Natural killer cell treated with Interleukin-12 subunit alpha and Interleukin-12 subunit beta and Interleukin-15 and Interleukin-18, amount 100 ng/mL, for 72 hours (primary cell): ENCODE results near the gene OR56B4. TPM values are rescaled to one million over a fixed set of nuclear protein-coding genes. Genes with fewer than 3 reads are reported as not detected.
"Not testable (repeated sequence)": the region's sequence is repeated elsewhere in the genome, so short reads cannot be mapped to it uniquely, and the experiment has no call there.

Source experiments
- ATAC-seq, 2 donors: fragments of 150-1000 bp; cut with Tn5 transposase in 1 of 2; sonication (Bioruptor Pico), chemical (Tn5 transposase) in 1 of 2; 2 replicates each; pipeline ENCODE4 v1.10.0; 2021
- DNase-seq: peaks from one replicate; pipeline ENCODE4 v3.0.0; 2022; ENCODE audit warnings: low spot score
- H3K27ac Mint-ChIP-seq, 2 donors: 1 replicate in 1 of 2; 2 replicates in 1 of 2; pipeline ENCODE4 v1.8.0; 2022; ENCODE audit warnings: mixed read lengths in 2 of 2, mild to moderate bottlenecking in 1 of 2, moderate library complexity in 1 of 2
- H3K27me3 Mint-ChIP-seq, 2 donors: 1 replicate in 1 of 2; 2 replicates in 1 of 2; pipeline ENCODE4 v1.8.0; 2022; ENCODE audit warnings: mixed read lengths in 2 of 2
- H3K36me3 Mint-ChIP-seq: one replicate; pipeline ENCODE4 v1.8.0; 2022; ENCODE audit warnings: mixed read lengths
- H3K4me1 Mint-ChIP-seq, 2 donors: 1 replicate in 1 of 2; 2 replicates in 1 of 2; pipeline ENCODE4 v1.8.0; 2022; ENCODE audit warnings: low read depth in 2 of 2, mixed read lengths in 2 of 2, mild to moderate bottlenecking in 1 of 2
- H3K4me3 Mint-ChIP-seq: one replicate; pipeline ENCODE4 v1.8.0; 2022; ENCODE audit warnings: mixed read lengths
- H3K9me3 Mint-ChIP-seq: 2 replicates; pipeline ENCODE4 v1.8.0; 2022; ENCODE audit warnings: mixed read lengths
- total RNA-seq, 2 donors: library from RNA; stranded (reverse); gene quantifications; one replicate each; pipeline ENCODE4 v1.2.3, GENCODE V29; 2022

OR56B4 gene, protein sequence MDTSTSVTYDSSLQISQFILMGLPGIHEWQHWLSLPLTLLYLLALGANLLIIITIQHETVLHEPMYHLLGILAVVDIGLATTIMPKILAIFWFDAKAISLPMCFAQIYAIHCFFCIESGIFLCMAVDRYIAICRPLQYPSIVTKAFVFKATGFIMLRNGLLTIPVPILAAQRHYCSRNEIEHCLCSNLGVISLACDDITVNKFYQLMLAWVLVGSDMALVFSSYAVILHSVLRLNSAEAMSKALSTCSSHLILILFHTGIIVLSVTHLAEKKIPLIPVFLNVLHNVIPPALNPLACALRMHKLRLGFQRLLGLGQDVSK
- total RNA-seq, result not detected

DNA sequence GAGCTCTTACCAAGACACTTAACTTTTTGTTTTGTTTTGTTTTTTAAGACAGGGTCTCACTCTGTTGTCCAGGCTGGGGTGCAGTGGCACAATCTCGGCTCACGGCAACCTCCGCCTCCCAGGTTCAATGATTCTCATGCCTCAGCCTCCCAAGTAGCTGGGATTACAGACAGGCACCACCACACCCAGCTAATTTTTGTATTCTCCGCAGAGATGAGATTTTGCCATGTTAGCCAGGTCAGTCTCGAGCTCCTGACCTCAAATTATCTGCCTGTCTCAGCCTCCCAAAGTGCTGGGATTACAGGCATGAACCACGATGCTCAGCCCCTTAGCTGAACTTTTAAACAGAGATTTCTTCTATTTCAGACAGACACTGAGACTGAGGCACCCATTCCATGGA is at the start of gene OR56B4:
Gene OR56B4 (plus strand): TSS at position 301 of the 400 bp plus-strand sequence. CDS start 95 bp downstream, at position 396.
- H3K4me3 Mint-ChIP-seq, DNase-seq, H3K4me1 Mint-ChIP-seq, H3K36me3 Mint-ChIP-seq, ATAC-seq, H3K27ac Mint-ChIP-seq, H3K9me3 Mint-ChIP-seq: not testable (repeated sequence)
- H3K27me3 Mint-ChIP-seq, result peaks cover 13 to 14% of the 10 kb centered on the region in 2 donors

DNA sequence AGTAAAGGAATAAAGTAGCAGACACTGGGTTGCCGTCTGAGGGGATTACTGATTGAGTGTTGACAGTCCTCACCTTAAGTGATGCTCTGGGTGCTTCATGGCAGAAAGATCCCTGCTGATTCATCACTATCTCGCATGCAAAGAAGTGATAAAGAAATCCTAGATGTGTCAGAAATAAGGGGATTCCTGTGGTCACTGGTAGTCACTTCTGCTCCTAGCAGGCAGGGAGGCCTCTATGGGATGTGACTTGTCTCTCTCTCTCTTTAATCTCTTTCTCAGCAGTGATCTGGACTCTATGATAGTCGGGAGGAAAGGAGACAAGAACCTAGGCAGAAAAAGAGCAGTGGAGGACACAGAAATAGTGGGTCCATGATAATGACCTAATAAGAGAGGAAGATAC is 46.0 kb upstream of the OR56B4 start:
- peaks cover 34 to 36% of the 10 kb centered on the region in 2 donors for H3K27me3 Mint-ChIP-seq
- no peaks in the 10 kb centered on the region for H3K36me3 Mint-ChIP-seq
- H3K27ac Mint-ChIP-seq, result no peak overlapping the region
- no peaks in the 10 kb centered on the region for H3K9me3 Mint-ChIP-seq
- no peak overlapping the region for H3K4me3 Mint-ChIP-seq
- DNase-seq, result no peak
- peaks cover 0 to 2% of the 10 kb centered on the region in 2 donors for H3K4me1 Mint-ChIP-seq
- no peak for ATAC-seq

DNA sequence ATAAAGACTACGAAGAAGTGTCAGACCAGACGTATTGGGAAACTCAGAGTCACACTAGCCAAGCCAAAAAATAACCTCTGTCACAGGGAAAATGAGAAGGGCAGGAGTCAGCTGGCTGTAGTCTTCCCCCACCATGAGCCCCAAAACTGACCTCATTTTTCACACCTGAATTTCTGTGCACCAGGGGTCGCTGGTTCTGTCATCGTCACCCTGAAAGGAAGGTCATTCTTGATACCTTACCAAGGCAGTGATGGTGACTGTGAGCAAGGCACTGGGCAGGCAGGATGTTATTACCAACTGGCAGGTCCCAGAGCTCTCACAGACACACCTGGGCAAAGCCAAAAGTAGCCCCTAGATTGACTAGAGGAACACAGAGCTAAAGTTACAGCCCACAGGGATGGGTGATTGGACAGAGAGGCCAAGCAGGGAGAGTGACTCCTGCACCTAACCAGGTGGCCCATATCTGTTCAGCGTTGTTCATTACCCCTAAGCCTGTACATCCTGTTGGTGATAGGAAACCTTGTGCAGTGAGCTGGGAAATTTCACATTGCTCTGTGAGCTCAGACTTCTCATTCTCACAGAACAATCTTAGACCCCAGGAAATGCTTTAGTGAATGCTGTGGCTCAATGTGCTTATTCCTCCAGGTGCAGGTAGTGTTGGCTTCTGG is 44.7 kb upstream of the OR56B4 start:
- DNase-seq (no peak), ATAC-seq (no peak)
- no peaks in the 10 kb centered on the region for H3K36me3 Mint-ChIP-seq
- peaks cover 0 to 4% of the 10 kb centered on the region in 2 donors for H3K4me1 Mint-ChIP-seq
- peaks cover 34 to 36% of the 10 kb centered on the region in 2 donors for H3K27me3 Mint-ChIP-seq
- H3K9me3 Mint-ChIP-seq, result no peaks in the 10 kb centered on the region
- no peak overlapping the region for H3K27ac Mint-ChIP-seq
- no peak overlapping the region for H3K4me3 Mint-ChIP-seq

DNA sequence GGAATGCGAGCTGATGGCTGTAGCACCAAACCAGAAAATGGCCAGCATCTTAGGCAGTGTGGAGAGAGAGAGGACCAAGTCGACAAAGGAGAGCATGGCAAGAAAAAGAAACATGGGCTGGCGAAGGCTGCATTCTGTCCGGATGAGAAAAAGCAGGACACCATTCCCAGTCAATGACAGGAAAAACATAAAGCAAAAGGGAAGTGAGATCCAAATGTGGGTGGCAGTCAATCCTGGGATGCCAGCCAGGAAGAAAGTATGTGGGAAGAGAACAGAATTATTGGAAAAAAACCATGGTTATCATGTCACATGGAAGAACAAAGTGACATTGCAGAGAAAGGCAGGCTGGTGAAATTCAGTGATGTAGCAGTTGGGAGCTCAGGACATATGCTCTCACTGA is 40.0 kb upstream of the OR56B4 start:
- H3K36me3 Mint-ChIP-seq, result no peaks in the 10 kb centered on the region

GRCh38 chr11:6076443-6076842 is 31.0 kb upstream of the OR56B4 start:
- not testable (repeated sequence) for H3K4me1 Mint-ChIP-seq, ATAC-seq, H3K9me3 Mint-ChIP-seq, DNase-seq, H3K36me3 Mint-ChIP-seq, H3K4me3 Mint-ChIP-seq, H3K27ac Mint-ChIP-seq
- peaks cover 2 to 38% of the 10 kb centered on the region in 2 donors for H3K27me3 Mint-ChIP-seq

More for the DNA sequence above, 40.0 kb upstream of the OR56B4 start:
- Mint-ChIP-seq H3K27me3 (peaks cover 15 to 18% of the 10 kb centered on the region in 2 donors), H3K27ac (no peak overlapping the region), H3K4me1 (peaks cover 0 to 4% of the 10 kb centered on the region in 2 donors), H3K4me3 (no peak overlapping the region), H3K9me3 (no peaks in the 10 kb centered on the region)
- no peak for DNase-seq
- no peak for ATAC-seq

GRCh38 chr11:6077723-6078122 is 29.8 kb upstream of the OR56B4 start:
- H3K36me3 Mint-ChIP-seq, result peaks cover 10% of the 10 kb centered on the region
- no peak for DNase-seq
- H3K4me3 Mint-ChIP-seq, result no peak overlapping the region
- ATAC-seq, result no peak
- H3K4me1 Mint-ChIP-seq, result no peaks in the 10 kb centered on the region
- H3K27ac Mint-ChIP-seq, result no peak overlapping the region
- H3K27me3 Mint-ChIP-seq, result peaks cover 9 to 34% of the 10 kb centered on the region in 2 donors
- H3K9me3 Mint-ChIP-seq, result peaks cover 6% of the 10 kb centered on the region

DNA sequence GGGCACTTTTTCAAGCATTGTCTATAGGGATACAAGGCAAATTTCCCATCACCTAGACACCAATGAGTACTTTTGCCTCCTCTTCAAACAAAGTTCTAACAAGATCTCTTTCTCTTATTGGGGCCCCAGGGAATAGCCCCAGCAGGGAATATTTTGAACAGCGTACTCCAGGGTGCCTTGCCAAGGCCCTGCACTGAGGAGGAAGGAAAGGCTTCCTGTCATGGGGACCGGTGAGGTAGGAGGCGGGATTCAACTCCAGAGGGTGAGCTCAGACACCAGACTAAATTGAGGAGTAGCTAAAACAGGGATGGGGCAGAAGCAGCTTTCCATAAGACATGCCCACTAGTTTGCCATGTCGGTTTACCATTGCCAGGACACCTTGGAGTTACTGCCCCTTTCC is 28.0 kb upstream of the OR56B4 start:
- Mint-ChIP-seq H3K4me3 (no peak overlapping the region), H3K27ac (no peak overlapping the region), H3K36me3 (peaks cover 15% of the 10 kb centered on the region), H3K4me1 (no peaks in the 10 kb centered on the region), H3K9me3 (peaks cover 10% of the 10 kb centered on the region), H3K27me3 (peaks cover 16 to 29% of the 10 kb centered on the region in 2 donors)
- ATAC-seq (no peak), DNase-seq (no peak)

DNA sequence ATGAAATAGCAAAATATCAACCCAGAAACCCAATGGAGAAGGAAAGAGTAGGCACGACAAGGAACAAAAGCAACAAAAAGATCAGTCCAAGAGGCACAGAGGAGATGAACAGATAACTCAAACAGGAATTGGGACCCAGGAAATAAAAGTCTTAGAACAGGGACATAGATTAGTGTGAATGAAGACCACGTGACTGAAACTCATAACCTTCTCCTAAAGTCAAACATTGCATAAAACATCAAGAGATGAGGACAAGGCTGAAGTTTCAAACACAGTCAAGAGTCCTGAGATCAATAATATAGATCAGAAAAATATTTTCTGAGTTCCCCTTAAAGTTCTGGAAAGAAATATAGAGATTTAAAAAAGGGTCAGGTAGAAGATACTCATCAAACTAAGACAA is 24.4 kb upstream of the OR56B4 start:
- no peak overlapping the region for H3K27ac Mint-ChIP-seq
- no peak for DNase-seq
- H3K4me3 Mint-ChIP-seq, result no peak overlapping the region
- peaks cover 7% of the 10 kb centered on the region for H3K36me3 Mint-ChIP-seq
- peaks cover 4% of the 10 kb centered on the region for H3K9me3 Mint-ChIP-seq
- H3K4me1 Mint-ChIP-seq, result no peaks in the 10 kb centered on the region
- peaks cover 14% of the 10 kb centered on the region in 2 donors for H3K27me3 Mint-ChIP-seq
- no peak for ATAC-seq

DNA sequence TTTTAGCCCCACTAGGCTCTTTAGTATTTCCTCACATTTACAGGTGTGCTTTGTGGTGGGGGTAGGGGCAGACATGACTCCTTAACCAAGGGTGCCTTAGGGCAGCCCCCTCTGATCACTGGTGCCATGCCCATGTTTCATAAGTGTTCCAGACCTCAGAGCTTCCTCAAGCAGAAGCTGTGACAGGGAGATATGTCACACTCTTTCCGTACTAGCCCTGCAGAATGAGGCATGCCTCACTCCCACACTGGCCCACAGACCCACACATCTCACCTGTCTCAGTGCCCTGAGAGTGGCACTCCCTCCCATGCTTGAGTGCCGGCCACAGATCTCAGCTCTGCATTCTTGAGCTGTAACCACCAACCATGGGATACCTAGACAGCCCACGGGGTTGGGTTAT is 22.9 kb upstream of the OR56B4 start:
- Mint-ChIP-seq H3K9me3 (peaks cover 4% of the 10 kb centered on the region), H3K27me3 (peaks cover 15 to 16% of the 10 kb centered on the region in 2 donors), H3K36me3 (peaks cover 7% of the 10 kb centered on the region), H3K27ac (no peak overlapping the region), H3K4me1 (no peaks in the 10 kb centered on the region), H3K4me3 (no peak overlapping the region)
- DNase-seq (no peak), ATAC-seq (peak in 1 of 2 donors; percentile 45)

DNA sequence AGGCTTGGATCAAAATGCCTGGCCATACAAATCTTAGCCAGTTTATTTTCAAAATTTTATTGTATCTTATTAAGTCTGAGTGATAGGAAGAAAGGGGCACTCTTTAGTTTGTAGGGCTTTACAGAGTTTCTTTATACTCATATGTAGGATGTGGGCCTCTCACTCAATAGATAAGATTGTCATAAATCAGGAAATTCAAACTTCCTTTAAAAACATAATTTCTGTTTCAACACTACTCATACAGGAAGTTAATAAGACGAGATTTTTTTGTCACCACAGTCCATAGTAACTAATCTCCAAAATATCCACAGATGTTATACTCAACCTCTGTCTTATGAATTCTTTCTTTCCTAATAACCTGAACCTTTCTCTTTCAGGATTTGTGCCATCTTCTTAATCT is 13.3 kb upstream of the OR56B4 start:
- Mint-ChIP-seq H3K27ac (no peak overlapping the region), H3K4me1 (peaks cover 0 to 6% of the 10 kb centered on the region in 2 donors), H3K4me3 (no peak overlapping the region), H3K27me3 (peaks cover 24 to 40% of the 10 kb centered on the region in 2 donors), H3K36me3 (peaks cover 23% of the 10 kb centered on the region), H3K9me3 (peaks cover 7% of the 10 kb centered on the region)
- no peak for DNase-seq
- ATAC-seq, result no peak

DNA sequence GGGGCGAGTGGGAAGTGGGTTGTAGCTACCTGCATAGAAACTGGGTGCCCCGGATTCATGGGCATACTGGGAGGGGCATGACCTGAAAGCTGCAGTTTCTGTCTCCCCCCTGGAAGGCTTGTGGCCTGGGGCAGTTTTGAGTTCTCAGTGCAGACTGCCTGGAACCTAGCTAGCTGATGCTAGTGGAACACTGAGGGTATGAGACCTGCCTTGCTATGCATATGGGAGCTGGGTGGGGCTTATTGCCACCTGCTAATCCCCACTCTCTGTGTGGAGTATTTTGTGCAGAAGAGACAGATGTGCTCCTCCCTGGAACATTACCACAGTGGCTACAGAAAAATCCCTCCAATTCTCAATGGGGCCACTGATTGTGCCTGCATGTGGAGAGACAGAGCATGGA is 11.7 kb upstream of the OR56B4 start:
- Mint-ChIP-seq H3K27ac (no peak overlapping the region), H3K4me3 (no peak overlapping the region), H3K9me3 (peaks cover 4% of the 10 kb centered on the region), H3K27me3 (peaks cover 20 to 27% of the 10 kb centered on the region in 2 donors), H3K4me1 (peaks cover 0 to 14% of the 10 kb centered on the region in 2 donors), H3K36me3 (peaks cover 13% of the 10 kb centered on the region)
- no peak for ATAC-seq
- no peak for DNase-seq

- peaks cover 19 to 21% of the 10 kb centered on the region in 2 donors for H3K27me3 Mint-ChIP-seq
- H3K27ac Mint-ChIP-seq, result no peak overlapping the region
- H3K4me1 Mint-ChIP-seq, result peaks cover 0 to 14% of the 10 kb centered on the region in 2 donors
- H3K36me3 Mint-ChIP-seq, result peaks cover 13% of the 10 kb centered on the region
- H3K4me3 Mint-ChIP-seq, result no peak overlapping the region
- DNase-seq (no peak), ATAC-seq (no peak)
- peaks cover 4% of the 10 kb centered on the region for H3K9me3 Mint-ChIP-seq
Observed at GRCh38 chr11:6096417-6096816, 11.1 kb upstream of the OR56B4 start.

DNA sequence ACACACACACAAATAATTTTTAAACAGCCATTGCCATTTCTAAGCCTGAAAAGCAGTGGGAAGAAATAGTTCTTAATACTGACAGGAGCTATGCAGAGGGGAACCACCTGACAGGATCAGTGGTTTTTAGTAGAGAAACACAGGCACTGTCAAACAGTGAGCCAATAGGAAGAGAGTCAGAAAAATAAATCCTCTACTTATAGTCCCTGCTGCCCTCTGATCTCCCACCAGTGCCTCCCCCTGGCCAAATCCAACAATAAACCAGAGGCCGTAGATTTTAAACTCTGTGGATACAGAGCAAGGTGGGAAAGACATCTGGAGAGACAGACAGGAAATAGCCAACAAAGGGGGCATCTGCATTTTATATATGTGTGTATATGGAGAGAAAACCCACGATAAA is 7.9 kb upstream of the OR56B4 start:
- no peak overlapping the region for H3K27ac Mint-ChIP-seq
- H3K4me3 Mint-ChIP-seq, result no peak overlapping the region
- H3K4me1 Mint-ChIP-seq, result peaks cover 0 to 8% of the 10 kb centered on the region in 2 donors
- no peak for DNase-seq
- H3K27me3 Mint-ChIP-seq, result peaks cover 3 to 8% of the 10 kb centered on the region in 2 donors
- ATAC-seq, result no peak
- no peaks in the 10 kb centered on the region for H3K36me3 Mint-ChIP-seq
- no peaks in the 10 kb centered on the region for H3K9me3 Mint-ChIP-seq

DNA sequence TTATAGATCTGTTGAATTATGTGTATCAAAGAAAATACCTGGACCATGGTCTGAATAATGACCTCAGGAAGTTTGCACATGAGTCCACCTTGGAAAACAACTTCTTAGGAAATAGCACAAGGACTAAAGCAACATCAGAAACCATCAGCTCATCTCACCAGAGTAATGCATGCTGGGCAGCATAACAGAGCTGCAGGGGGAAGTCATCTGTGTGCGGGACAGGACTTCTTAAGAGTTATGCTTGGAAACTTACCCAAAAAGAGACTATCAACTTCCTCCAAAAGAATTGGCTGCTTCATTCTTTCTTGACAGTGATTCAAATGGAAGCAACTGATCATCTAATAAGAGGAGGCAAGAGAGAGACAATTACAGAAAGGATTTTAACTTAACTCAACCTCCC is 2.5 kb downstream of the OR56B4 start:
- DNase-seq, result no peak
- no peaks in the 10 kb centered on the region for H3K36me3 Mint-ChIP-seq
- H3K9me3 Mint-ChIP-seq, result no peaks in the 10 kb centered on the region
- peaks cover 14 to 24% of the 10 kb centered on the region in 2 donors for H3K27me3 Mint-ChIP-seq
- H3K4me1 Mint-ChIP-seq, result no peaks in the 10 kb centered on the region
- H3K27ac Mint-ChIP-seq, result no peak overlapping the region
- no peak overlapping the region for H3K4me3 Mint-ChIP-seq
- ATAC-seq, result no peak
